Astrocyte (in vitro differentiated cells and primary cell): ENCODE results near the gene KIRREL3. TPM values are rescaled to one million over a fixed set of nuclear protein-coding genes. Genes with fewer than 3 reads are reported as not detected.

Source experiments
- DNase-seq: peaks from one replicate; pipeline ENCODE4 v3.0.0-alpha.2; 2010; ENCODE audit warnings: low read depth
- FAIRE-seq: peaks from 2 replicates; lab custom pipeline; 2011; peaks lifted over from hg19 to GRCh38; lab: Jason Lieb, UNC
- H2AFZ ChIP-seq: 2 replicates; pipeline ENCODE4 v1.6.0; 2012; ENCODE audit warnings: low read depth, low read length, inconsistent platforms
- H3K27ac ChIP-seq: 2 replicates; pipeline ENCODE4 v1.5.1; 2011; ENCODE audit warnings: low read depth, low read length, inconsistent platforms
- H3K27me3 ChIP-seq: 2 replicates; pipeline ENCODE4 v1.6.0; 2011; ENCODE audit warnings: low read length, inconsistent platforms; ENCODE audit not compliant: insufficient read depth
- H3K36me3 ChIP-seq: 2 replicates; pipeline ENCODE4 v1.5.1; 2011; ENCODE audit warnings: low read length, inconsistent platforms; ENCODE audit not compliant: insufficient read depth
- H3K4me1 ChIP-seq: 2 replicates; pipeline ENCODE4 v1.5.1; 2011; ENCODE audit warnings: low read length, inconsistent platforms; ENCODE audit not compliant: insufficient read depth
- H3K4me2 ChIP-seq: 2 replicates; pipeline ENCODE4 v1.6.0; 2012; ENCODE audit warnings: low read length, inconsistent platforms
- H3K4me3 ChIP-seq: 2 replicates; pipeline ENCODE4 v1.5.1; 2011; ENCODE audit warnings: low read depth, mild to moderate bottlenecking, low read length, inconsistent platforms; ENCODE audit not compliant: insufficient read depth
- H3K79me2 ChIP-seq: 2 replicates; pipeline ENCODE4 v1.6.0; 2012; ENCODE audit warnings: mild to moderate bottlenecking, low read length, inconsistent platforms; ENCODE audit not compliant: insufficient read depth
- H3K9ac ChIP-seq: 2 replicates; pipeline ENCODE4 v1.6.0; 2012; ENCODE audit warnings: mild to moderate bottlenecking, low read length, inconsistent platforms
- H3K9me3 ChIP-seq: 2 replicates; pipeline ENCODE4 v1.5.1; 2012; ENCODE audit warnings: low read depth, mild to moderate bottlenecking, low read length, inconsistent platforms; ENCODE audit not compliant: insufficient read depth
- H4K20me1 ChIP-seq: 2 replicates; pipeline ENCODE4 v1.6.0; 2012; ENCODE audit warnings: low read length, inconsistent platforms; ENCODE audit not compliant: insufficient read depth
- H3K27ac Mint-ChIP-seq: one replicate; pipeline ENCODE4 v1.8.0; 2021; ENCODE audit warnings: mild to moderate bottlenecking, mixed read lengths; ENCODE audit not compliant: unreplicated experiment
- H3K27me3 Mint-ChIP-seq: one replicate; pipeline ENCODE4 v1.8.0; 2021; ENCODE audit warnings: low read depth, mixed read lengths; ENCODE audit not compliant: unreplicated experiment
- H3K36me3 Mint-ChIP-seq: one replicate; pipeline ENCODE4 v1.8.0; 2021; ENCODE audit warnings: low read depth, mixed read lengths; ENCODE audit not compliant: unreplicated experiment
- H3K4me1 Mint-ChIP-seq: one replicate; pipeline ENCODE4 v1.8.0; 2021; ENCODE audit warnings: low read depth, mixed read lengths; ENCODE audit not compliant: unreplicated experiment
- H3K4me3 Mint-ChIP-seq: one replicate; pipeline ENCODE4 v1.8.0; 2021; ENCODE audit warnings: mild to moderate bottlenecking, moderate library complexity, mixed read lengths; ENCODE audit not compliant: unreplicated experiment
- H3K9me3 Mint-ChIP-seq: one replicate; pipeline ENCODE4 v1.8.0; 2021; ENCODE audit warnings: mild to moderate bottlenecking, mixed read lengths; ENCODE audit not compliant: unreplicated experiment
- CTCF ChIP-seq: IDR thresholded peaks from 2 replicates; pipeline ENCODE4 v1.5.1; 2011; ENCODE audit warnings: low read depth, mild to moderate bottlenecking, inconsistent platforms, low read length, moderate library complexity; ENCODE audit not compliant: insufficient read depth
- EZH2 ChIP-seq: IDR thresholded peaks from 2 replicates; pipeline ENCODE4 v1.6.1; 2012; ENCODE audit warnings: mild to moderate bottlenecking, low read length, inconsistent platforms; ENCODE audit not compliant: insufficient read depth
- total RNA-seq: library from RNA; stranded (reverse); gene quantifications from 2 replicates; pipeline ENCODE4 v1.2.1, GENCODE V29; 2021

The KIRREL3 gene
- total RNA-seq, 1 donor from 2014 or later = 0.91 TPM

- Mint-ChIP-seq H3K27me3 (peaks cover 24% of the 10 kb centered on the region), H3K4me3 (no peak overlapping the region), H3K4me1 (no peaks in the 10 kb centered on the region), H3K36me3 (no peaks in the 10 kb centered on the region), H3K27ac (no peak overlapping the region), H3K9me3 (no peaks in the 10 kb centered on the region)
- H3K36me3 ChIP-seq = no peaks in the 10 kb centered on the region
- TF ChIP-seq EZH2 (no peak), CTCF (no peak)
- H3K9me3 ChIP-seq = no peaks in the 10 kb centered on the region
- FAIRE-seq (no peak), DNase-seq (no peak)
- no peak overlapping the region for H3K9ac ChIP-seq
- no peaks in the 10 kb centered on the region for H3K27me3 ChIP-seq
- H2AFZ ChIP-seq = no peak overlapping the region
- H4K20me1 ChIP-seq = no peaks in the 10 kb centered on the region
- no peak overlapping the region for H3K4me3 ChIP-seq
- H3K27ac ChIP-seq = no peak overlapping the region
- H3K4me1 ChIP-seq = no peaks in the 10 kb centered on the region
- H3K4me2 ChIP-seq = no peak overlapping the region
- H3K79me2 ChIP-seq = no peaks in the 10 kb centered on the region
These were observed 262.1 kb downstream of the KIRREL3 start for GRCh38 chr11:126738295-126739031.

- Histone ChIP-seq H3K36me3 (no peaks in the 10 kb centered on the region), H3K9ac (no peak overlapping the region), H3K79me2 (no peaks in the 10 kb centered on the region), H3K9me3 (no peaks in the 10 kb centered on the region), H4K20me1 (no peaks in the 10 kb centered on the region), H2AFZ (no peak overlapping the region), H3K27ac (no peak overlapping the region), H3K27me3 (no peaks in the 10 kb centered on the region), H3K4me1 (no peaks in the 10 kb centered on the region), H3K4me3 (no peak overlapping the region), H3K4me2 (no peak overlapping the region)
- Mint-ChIP-seq H3K27ac (no peak overlapping the region), H3K4me1 (no peaks in the 10 kb centered on the region), H3K36me3 (no peaks in the 10 kb centered on the region), H3K27me3 (peaks cover 25% of the 10 kb centered on the region), H3K9me3 (no peaks in the 10 kb centered on the region), H3K4me3 (no peak overlapping the region)
- TF ChIP-seq EZH2 (no peak), CTCF (no peak)
- no peak for FAIRE-seq
- DNase-seq = no peak
These were observed 263.6 kb downstream of the KIRREL3 start for GRCh38 chr11:126736682-126737572.
